PC-3 (cell line): ENCODE results near the gene WDFY1. TPM values are rescaled to one million over a fixed set of nuclear protein-coding genes. Genes with fewer than 3 reads are reported as not detected.
"Not testable (repeated sequence)": the region's sequence is repeated elsewhere in the genome, so short reads cannot be mapped to it uniquely, and the experiment has no call there.

ENCODE experiments used
- ATAC-seq: fragments of 200-7000 bp; cut with Tn5 transposase; 2 replicates; pipeline ENCODE4 v1.9.1; 2020; ENCODE audit warnings: mild to moderate bottlenecking, moderate library complexity
- BruUV-seq: library from RNA; stranded (reverse); fragments of 400-500 nt; replicated peaks from 2 replicates; lab custom pipeline; 2021; lab: Mats Ljungman, UMichigan
- CTCF ChIA-PET: fragments of 300-600 bp; sonication (Branson Sonifier 250); formaldehyde crosslinking; loops from one replicate; lab custom pipeline; 2022; ENCODE audit warnings: antibody characterized with exemption; lab: Charles Lee
- POLR2A ChIA-PET: fragments of 300-600 bp; sonication (Branson Sonifier 250); formaldehyde crosslinking; loops from one replicate; lab custom pipeline; 2022; ENCODE audit warnings: antibody characterized with exemption; ENCODE audit not compliant: unreplicated experiment; lab: Charles Lee
- DNase-seq: peaks from one replicate; pipeline ENCODE4 v3.0.0-alpha.2; 2015
- H2AFZ ChIP-seq: fragments of 300-600 bp; sonication (generic); 2 replicates; pipeline ENCODE4 v1.6.0; 2016; ENCODE audit warnings: antibody characterized with exemption, low read length
- H3F3A ChIP-seq: fragments of 300-600 bp; sonication (generic); one replicate; pipeline ENCODE4 v1.6.0; 2017; ENCODE audit warnings: antibody characterized with exemption, low read length, control low read depth, mild to moderate bottlenecking; ENCODE audit not compliant: unreplicated experiment
- H3K27ac ChIP-seq: fragments of 300-600 bp; sonication (generic); 2 replicates; pipeline ENCODE4 v1.5.1; 2016; ENCODE audit warnings: mild to moderate bottlenecking, low read length
- H3K27me3 ChIP-seq: fragments of 300-600 bp; sonication (generic); 2 replicates; pipeline ENCODE4 v1.6.1; 2016; ENCODE audit warnings: low read length, mixed read lengths
- H3K36me3 ChIP-seq: fragments of 300-600 bp; sonication (generic); 2 replicates; pipeline ENCODE4 v1.6.1; 2016; ENCODE audit warnings: low read depth, mixed run types, low read length, mixed read lengths
- H3K4me1 ChIP-seq: fragments of 300-600 bp; sonication (generic); 2 replicates; pipeline ENCODE4 v1.5.1; 2016; ENCODE audit warnings: low read length; ENCODE audit not compliant: insufficient read depth
- H3K4me2 ChIP-seq: fragments of 300-600 bp; sonication (generic); 2 replicates; pipeline ENCODE4 v1.6.0; 2016; ENCODE audit warnings: low read length
- H3K4me3 ChIP-seq: fragments of 300-600 bp; sonication (generic); 2 replicates; pipeline ENCODE4 v1.5.1; 2016; ENCODE audit warnings: mild to moderate bottlenecking, low read length, mixed read lengths
- H3K79me2 ChIP-seq: fragments of 300-600 bp; sonication (generic); 2 replicates; pipeline ENCODE4 v1.6.1; 2017; ENCODE audit warnings: low read length, mixed read lengths
- H3K9ac ChIP-seq: fragments of 300-600 bp; sonication (generic); 2 replicates; pipeline ENCODE4 v1.6.0; 2016; ENCODE audit warnings: mild to moderate bottlenecking, low read length
- H3K9me2 ChIP-seq: fragments of 300-600 bp; sonication (generic); replicated peaks from 2 replicates; pipeline ENCODE4 v1.6.1; 2016; ENCODE audit warnings: mixed run types, low read length, mixed read lengths
- H3K9me3 ChIP-seq: fragments of 300-600 bp; sonication (generic); 2 replicates; pipeline ENCODE4 v1.6.1; 2016; ENCODE audit warnings: low read length, mixed read lengths
- H4K20me1 ChIP-seq: fragments of 300-600 bp; sonication (generic); 2 replicates; pipeline ENCODE4 v1.6.1; 2016; ENCODE audit warnings: low read length, mixed read lengths
- EZH2 ChIP-seq: fragments of 300-600 bp; sonication (generic); IDR thresholded peaks from one replicate; pipeline ENCODE4 v1.6.1; 2017; ENCODE audit warnings: antibody characterized with exemption, mild to moderate bottlenecking, low read length; ENCODE audit not compliant: unreplicated experiment
- EZH2phosphoT487 ChIP-seq: fragments of 300-600 bp; sonication (generic); IDR thresholded peaks from 2 replicates; pipeline ENCODE4 v1.6.1; 2018; ENCODE audit warnings: mild to moderate bottlenecking, antibody characterized with exemption, low read length, borderline replicate concordance
- intact Hi-C: fragments of 100-400 bp; cut with micrococcal nuclease; formaldehyde crosslinking; loops from 2 replicates; pipeline ENCODE4 v1.9.0; 2023
- total RNA-seq: library from RNA; depleted of rRNA; stranded (reverse); fragments of >200 nt; gene quantifications from 2 replicates; pipeline ENCODE4 v1.2.3, GENCODE V29; 2014
- TF ChIP-seq, protein P1 (sequence below): fragments of 300-600 bp; sonication (generic); conservative IDR thresholded peaks from 2 replicates; pipeline ENCODE4 v1.5.1; 2017; ENCODE audit warnings: antibody characterized with exemption, low read depth, mild to moderate bottlenecking, low read length

The WDFY1 gene
- total RNA-seq, 1 experiment from 2014 or later = 47.7 TPM

DNA sequence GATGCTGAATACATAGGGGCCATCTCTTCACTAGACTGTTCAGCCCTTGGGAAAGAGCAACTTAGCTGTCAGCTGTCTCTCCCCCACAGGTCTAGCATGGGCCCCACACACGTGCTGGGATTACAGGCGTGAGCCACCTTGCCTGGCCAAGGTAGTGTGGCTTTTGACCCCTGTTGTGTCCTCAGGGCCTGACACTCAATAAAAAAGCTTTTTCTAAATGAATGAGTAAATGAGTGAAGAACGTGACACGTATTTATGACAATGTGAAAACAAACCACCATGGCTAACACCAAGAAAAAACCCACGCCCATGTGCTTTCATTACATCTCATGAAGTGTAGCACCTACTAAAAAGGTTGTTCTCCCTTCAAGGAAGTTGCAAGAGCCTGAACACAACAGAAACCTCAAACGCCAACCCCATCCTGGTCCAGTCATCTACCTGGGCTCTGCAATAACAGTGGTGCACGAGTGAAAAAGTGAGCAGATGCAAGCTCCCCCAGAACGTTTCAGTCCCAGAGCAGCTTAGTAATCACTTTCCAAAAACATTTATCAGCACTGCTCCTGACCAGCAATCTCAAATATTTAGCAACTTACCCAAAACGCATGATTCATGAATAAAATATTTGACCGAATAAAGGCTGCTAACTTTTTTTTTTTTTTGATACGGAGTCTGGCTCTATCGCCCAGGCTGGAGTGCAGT is 3.4 kb downstream of the WDFY1 start:
- CTCF ChIA-PET = interaction anchor here (0.7 kb wide), 1 partner anchor 80 kb away, joined by 8 read pairs; no protein-coding TSS in a partner anchor
- H3K9ac ChIP-seq = no peak overlapping the region; the same call in 1 of the 2 replicates

GRCh38 chr2:223939438-223939837 is 5.7 kb downstream of the WDFY1 start:
- ATAC-seq, DNase-seq, H3K27me3 ChIP-seq, H3K4me3 ChIP-seq, H3K27ac ChIP-seq, BruUV-seq, H3K9me2 ChIP-seq, H3K9ac ChIP-seq, H2AFZ ChIP-seq, H3K9me3 ChIP-seq, CTCF ChIA-PET, intact Hi-C loops, H3K4me2 ChIP-seq, H3F3A ChIP-seq, POLR2A ChIA-PET: not testable (repeated sequence)
- peaks cover 33% of the 10 kb centered on the region for H3K4me1 ChIP-seq
- peaks cover 95% of the 10 kb centered on the region for H3K79me2 ChIP-seq
- peaks cover 11% of the 10 kb centered on the region; the same call in 1 of the 2 replicates for H3K36me3 ChIP-seq
- H4K20me1 ChIP-seq = 0 out of 2 replicates have a peak, but pooled peaks cover 13% of the 10 kb centered on the region

More for the DNA sequence above, 3.4 kb downstream of the WDFY1 start:
- peak overlapping the region; percentile 44 for H3K4me3 ChIP-seq
- H3K36me3 ChIP-seq = peaks cover 11% of the 10 kb centered on the region; the same call in 1 of the 2 replicates
- peak; percentile 12 for ATAC-seq
- H3F3A ChIP-seq = peaks cover 4% of the 10 kb centered on the region
- H3K4me2 ChIP-seq = peak overlapping the region; percentile 76
- no TSS peak for BruUV-seq
- H3K4me1 ChIP-seq = peaks cover 28% of the 10 kb centered on the region
- no peaks in the 10 kb centered on the region for H3K9me3 ChIP-seq
- peak; percentile 82 for DNase-seq
- H3K9me2 ChIP-seq = no peaks in the 10 kb centered on the region
- H3K27ac ChIP-seq = peak overlapping the region; percentile 67
- no peaks in the 10 kb centered on the region for H3K27me3 ChIP-seq
- intact Hi-C loops = loop anchor here (5.0 to 10.0 kb wide), 2 partner anchors 44 to 107 kb away; partner anchors contain the start of gene AP1S3
- 0 out of 2 replicates have a peak overlapping the region, but pooled peaks have one; percentile 57 for H2AFZ ChIP-seq
- POLR2A ChIA-PET = interaction anchor here (0.6 kb wide), 1 partner anchor 119 kb away, joined by 4 read pairs; no protein-coding TSS in a partner anchor
- peaks cover 90% of the 10 kb centered on the region for H3K79me2 ChIP-seq
- TF ChIP-seq EZH2 (no peak), EZH2phosphoT487 (no peak)
- TF ChIP-seq, protein P1, sequence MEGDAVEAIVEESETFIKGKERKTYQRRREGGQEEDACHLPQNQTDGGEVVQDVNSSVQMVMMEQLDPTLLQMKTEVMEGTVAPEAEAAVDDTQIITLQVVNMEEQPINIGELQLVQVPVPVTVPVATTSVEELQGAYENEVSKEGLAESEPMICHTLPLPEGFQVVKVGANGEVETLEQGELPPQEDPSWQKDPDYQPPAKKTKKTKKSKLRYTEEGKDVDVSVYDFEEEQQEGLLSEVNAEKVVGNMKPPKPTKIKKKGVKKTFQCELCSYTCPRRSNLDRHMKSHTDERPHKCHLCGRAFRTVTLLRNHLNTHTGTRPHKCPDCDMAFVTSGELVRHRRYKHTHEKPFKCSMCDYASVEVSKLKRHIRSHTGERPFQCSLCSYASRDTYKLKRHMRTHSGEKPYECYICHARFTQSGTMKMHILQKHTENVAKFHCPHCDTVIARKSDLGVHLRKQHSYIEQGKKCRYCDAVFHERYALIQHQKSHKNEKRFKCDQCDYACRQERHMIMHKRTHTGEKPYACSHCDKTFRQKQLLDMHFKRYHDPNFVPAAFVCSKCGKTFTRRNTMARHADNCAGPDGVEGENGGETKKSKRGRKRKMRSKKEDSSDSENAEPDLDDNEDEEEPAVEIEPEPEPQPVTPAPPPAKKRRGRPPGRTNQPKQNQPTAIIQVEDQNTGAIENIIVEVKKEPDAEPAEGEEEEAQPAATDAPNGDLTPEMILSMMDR = no peak
- 0 out of 2 replicates have a peak, but pooled peaks cover 10% of the 10 kb centered on the region for H4K20me1 ChIP-seq

DNA sequence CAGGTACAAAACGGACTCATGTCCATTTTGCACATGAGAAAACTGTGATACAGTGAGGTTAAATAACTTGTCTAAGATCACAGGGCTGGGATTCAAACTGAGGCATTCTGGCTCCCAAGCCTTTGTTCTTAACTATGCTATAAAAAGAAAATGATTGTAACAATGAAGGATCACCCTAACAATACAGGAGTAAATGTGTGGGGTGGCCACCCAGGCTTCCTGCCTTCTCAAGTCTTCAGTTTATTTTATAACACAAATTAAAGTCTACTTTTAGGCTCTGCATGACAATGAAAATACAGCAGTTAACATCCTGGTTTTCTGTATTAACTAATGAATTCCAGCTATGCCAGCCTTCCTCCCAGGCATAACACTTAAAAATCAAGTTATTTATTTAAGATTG is 7.6 kb downstream of the WDFY1 start:
- H3K4me2 ChIP-seq = no peak overlapping the region
- H3K9me2 ChIP-seq = no peaks in the 10 kb centered on the region
- ChIA-PET POLR2A (no interaction called here), CTCF (no interaction called here)
- peaks cover 11% of the 10 kb centered on the region; the same call in 1 of the 2 replicates for H3K36me3 ChIP-seq
- no peak for DNase-seq
- BruUV-seq = no TSS peak
- intact Hi-C loops = no loop called here
- H2AFZ ChIP-seq = no peak overlapping the region
- peaks cover 97% of the 10 kb centered on the region for H3K79me2 ChIP-seq
- no peak for ATAC-seq
- H4K20me1 ChIP-seq = 0 out of 2 replicates have a peak, but pooled peaks cover 13% of the 10 kb centered on the region
- no peak for TF ChIP-seq EZH2
- no peak for TF ChIP-seq EZH2phosphoT487
- TF ChIP-seq, protein P1 = no peak
- no peaks in the 10 kb centered on the region for H3K9me3 ChIP-seq
- no peak overlapping the region for H3K27ac ChIP-seq
- H3K4me1 ChIP-seq = peaks cover 20% of the 10 kb centered on the region
- no peak overlapping the region for H3K9ac ChIP-seq
- H3F3A ChIP-seq = peaks cover 4% of the 10 kb centered on the region
- H3K27me3 ChIP-seq = no peaks in the 10 kb centered on the region
- no peak overlapping the region for H3K4me3 ChIP-seq
